CD4-positive, alpha-beta T cell treated with Interleukin-6 for 4 hours (primary cell): ENCODE measurements around the gene NR1H2.
"Not testable (repeated sequence)": the region's sequence is repeated elsewhere in the genome, so short reads cannot be mapped to it uniquely, and the experiment has no call there.

Experiments used
- DNase-seq: peaks from one replicate; pipeline ENCODE4 v3.0.0-alpha.2; 2020; ENCODE audit warnings: mixed read lengths

Gene NR1H2

GRCh38 chr19:50347089-50347581, 29.1 kb upstream of the NR1H2 start:
- not testable (repeated sequence) for DNase-seq

DNA sequence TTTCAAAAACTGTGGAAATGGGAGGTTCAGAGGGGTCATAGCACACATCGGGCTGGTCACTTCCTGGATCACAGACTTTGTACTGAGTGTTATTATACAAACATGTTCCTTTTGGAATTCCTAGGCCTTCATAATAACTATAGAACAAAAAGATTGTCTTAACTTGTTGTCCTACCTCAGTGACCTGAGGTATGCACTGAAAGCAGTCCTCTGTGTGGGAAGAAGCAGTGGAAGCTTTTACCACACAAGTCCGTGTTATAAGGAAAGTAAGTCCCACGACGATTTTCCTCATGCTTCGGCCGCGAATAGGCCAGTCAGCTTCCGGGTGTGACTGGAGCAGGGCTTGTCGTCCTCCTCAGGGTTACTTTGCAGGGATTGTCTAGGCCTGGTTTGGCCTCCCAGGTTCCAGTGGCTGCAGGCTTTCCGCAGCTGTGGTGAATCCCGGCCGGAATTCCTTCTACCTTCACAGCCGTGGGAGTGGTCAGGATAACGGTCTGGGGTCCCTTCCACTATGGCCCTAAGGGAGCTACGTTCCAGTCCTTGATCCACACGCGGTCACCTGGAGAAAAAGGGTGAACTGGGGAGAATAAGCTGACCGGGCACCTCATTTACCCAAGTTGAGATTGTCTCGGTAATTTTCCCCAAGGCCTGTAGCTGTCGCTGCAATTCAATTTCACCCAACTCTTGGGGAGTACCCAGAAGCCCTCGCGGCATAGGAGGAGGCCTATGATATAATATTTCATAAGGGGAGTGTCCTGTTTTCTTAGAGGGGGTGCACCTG, 26.8 kb upstream of the NR1H2 start:
- no peak for DNase-seq

GRCh38 chr19:50352242-50352641, 24.0 kb upstream of the NR1H2 start:
- DNase-seq, result no peak

DNA sequence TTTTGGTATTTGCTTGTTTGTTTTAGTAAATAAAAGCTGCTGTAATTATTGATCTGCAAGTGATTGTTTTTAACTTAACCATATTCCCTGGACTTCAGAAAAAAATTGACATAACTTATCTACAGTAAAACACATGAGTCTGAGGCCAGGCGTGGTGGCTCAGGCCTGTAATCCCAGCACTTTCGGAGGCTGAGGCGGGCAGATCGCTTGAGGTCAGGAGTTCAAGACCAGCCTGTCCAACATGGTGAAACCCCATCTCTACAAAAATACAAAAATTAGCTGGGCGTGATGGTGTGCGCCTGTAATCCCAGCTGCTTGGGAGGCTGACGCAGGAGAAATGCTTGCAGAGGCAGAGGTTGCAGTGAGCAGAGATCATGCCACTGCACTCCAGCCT, 22.8 kb upstream of the NR1H2 start:
- DNase-seq, result not testable (repeated sequence)

- DNase-seq, result no peak
These were observed 19.5 kb upstream of the NR1H2 start for GRCh38 chr19:50356691-50357177.

GRCh38 chr19:50357178-50358100, 18.8 kb upstream of the NR1H2 start:
- peak; percentile 92 for DNase-seq

DNA sequence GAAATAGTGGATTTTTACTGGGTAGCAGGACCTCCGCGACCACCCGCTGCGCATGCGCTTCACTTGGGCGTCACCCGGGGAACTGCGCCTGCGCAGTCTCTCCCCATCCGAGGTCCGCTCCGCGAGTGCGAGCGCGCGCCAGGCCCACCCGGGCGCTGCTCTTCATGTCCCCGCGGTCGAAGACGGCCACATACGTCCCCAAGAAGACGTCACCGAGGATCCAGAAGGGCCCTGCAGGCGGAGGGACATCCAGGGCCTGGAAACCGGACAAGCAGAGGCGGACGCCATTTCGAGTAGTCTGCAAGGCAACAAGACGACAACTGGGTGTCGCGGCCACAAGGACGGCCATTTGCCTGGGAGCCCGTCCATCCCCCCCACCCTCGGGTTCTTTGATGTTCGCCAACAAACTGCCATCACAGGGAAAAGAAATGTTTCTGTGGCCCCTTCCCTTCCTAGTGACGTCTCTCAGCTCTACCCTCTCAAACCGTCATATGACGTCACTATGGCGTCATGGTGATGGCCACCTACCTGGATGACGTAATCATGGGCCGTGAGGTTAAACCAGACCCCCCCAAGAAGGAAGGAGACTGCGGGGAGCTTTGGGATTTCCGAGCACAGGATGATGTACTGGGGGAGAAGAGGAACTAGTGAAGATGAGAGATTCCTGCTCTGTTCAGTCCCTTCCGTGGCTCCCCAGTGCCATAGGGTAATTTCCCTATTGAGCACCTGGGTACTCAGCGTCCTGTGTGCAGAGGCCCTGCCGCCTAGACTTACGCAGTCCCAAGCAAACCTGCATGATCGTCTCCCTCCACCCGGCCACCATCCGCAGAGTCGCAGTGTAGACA, 17.6 kb upstream of the NR1H2 start:
- peak; percentile 83 for DNase-seq

GRCh38 chr19:50359328-50359818, 16.9 kb upstream of the NR1H2 start:
- no peak for DNase-seq

DNA sequence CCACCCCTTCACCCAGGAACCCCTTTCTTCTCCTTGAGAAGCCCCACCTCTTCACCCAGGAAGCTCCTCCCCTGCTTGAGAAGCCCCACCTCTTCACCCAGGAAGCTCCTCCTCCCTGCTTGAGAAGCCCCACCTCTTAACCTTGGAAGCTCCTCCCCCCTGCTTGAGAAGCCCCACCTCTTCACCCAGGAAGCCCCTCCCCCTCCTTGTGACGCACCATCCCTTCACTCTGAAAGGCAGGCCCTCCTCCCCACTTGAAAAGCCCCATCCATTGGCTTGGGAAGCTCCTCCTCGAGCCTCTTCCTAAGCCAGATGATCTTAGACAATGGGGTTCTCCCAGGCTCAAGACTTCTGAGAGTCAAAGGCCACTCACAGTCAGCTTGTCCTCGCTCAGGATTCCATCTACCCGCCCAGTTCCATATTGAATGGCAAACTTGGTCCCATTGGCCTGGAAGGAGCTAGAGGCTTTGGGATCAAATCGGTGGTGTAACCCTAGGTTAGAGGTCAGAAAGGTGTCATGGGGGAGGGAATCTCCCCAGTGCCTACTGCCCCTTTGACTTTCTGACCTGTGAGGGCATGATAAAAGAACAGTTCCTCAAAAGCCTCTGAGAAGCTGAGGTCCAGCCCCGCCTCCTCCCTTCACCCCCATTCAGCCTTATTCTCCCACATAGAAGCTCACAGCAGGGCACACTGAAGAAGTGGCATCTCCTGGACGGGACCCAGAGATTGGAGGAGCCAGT, 14.8 kb upstream of the NR1H2 start:
- DNase-seq, result no peak

DNA sequence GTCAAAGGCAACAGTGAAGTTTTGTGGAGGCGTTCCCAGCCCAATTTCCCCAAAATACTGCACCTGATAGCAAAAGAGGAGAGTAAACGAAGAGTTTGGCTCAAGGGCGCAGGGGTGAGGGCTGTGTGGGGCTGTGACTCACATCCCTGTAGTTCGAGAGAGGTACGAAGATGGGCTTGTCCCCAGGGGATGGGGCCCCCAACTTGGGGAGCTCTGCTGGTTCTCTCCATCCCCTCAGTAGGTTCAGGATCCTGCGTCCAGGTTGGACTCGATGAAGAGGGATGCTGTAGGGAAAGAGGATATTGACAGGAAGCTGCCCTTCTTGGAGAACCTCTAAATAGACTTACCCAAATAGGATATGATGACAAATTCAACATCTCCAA, 14.2 kb upstream of the NR1H2 start:
- no peak for DNase-seq

- peak; percentile 25 for DNase-seq
These were observed 13.4 kb upstream of the NR1H2 start for GRCh38 chr19:50362656-50363424.

GRCh38 chr19:50365434-50366306, 10.6 kb upstream of the NR1H2 start, which contains the start of gene NAPSA:
Gene NAPSA (minus strand): TSS chr19:50365639. CDS start chr19:50365621, 18 bp downstream.
- no peak for DNase-seq

- peak; percentile 82 for DNase-seq
These were observed 7.3 kb upstream of the NR1H2 start for GRCh38 chr19:50368649-50369570.

DNA sequence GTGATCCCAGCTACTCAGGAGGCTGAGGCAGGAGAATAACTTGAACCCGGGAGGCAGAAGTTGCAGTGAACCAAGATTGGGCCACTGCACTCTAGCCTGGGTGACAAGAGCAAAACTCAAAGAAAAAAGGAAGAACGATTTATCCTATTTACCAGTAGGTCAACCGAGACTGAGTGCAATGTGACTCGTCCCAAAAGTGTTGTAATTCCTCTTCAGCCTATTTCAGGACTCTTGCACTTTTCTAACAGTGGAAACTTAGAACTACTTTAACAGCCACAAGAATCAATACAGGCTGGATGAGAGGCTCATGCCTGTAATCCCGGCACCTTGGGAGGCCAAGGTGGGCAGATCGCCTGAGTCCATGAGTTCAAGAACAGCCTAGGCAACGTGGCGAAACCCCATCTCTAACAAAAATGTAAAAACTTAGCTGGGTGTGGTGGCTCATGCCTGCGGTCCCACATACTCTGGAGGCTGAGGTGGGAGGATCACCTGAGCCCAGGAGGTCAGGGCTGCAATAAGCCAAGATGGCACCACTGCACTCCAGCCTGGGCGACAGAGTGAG, 4.3 kb upstream of the NR1H2 start:
- DNase-seq, result no peak

- peak; percentile 68 for DNase-seq
These were observed 799 bp downstream of the NR1H2 start for GRCh38 chr19:50377051-50377461.

GRCh38 chr19:50377517-50377916, 1.3 kb downstream of the NR1H2 start:
- DNase-seq, result no peak

DNA sequence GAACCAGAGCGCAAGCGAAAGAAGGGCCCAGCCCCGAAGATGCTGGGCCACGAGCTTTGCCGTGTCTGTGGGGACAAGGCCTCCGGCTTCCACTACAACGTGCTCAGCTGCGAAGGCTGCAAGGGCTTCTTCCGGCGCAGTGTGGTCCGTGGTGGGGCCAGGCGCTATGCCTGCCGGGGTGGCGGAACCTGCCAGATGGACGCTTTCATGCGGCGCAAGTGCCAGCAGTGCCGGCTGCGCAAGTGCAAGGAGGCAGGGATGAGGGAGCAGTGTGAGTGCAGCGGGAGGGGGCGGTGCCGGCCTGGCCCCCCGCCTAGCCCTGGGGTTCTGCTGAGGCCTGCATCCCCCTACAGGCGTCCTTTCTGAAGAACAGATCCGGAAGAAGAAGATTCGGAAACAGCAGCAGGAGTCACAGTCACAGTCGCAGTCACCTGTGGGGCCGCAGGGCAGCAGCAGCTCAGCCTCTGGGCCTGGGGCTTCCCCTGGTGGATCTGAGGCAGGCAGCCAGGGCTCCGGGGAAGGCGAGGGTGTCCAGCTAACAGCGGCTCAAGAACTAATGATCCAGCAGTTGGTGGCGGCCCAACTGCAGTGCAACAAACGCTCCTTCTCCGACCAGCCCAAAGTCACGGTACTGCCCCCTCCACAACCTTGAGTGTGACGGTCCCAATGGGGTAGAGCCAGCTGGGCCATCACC, 2.1 kb downstream of the NR1H2 start:
- DNase-seq, result no peak

DNA sequence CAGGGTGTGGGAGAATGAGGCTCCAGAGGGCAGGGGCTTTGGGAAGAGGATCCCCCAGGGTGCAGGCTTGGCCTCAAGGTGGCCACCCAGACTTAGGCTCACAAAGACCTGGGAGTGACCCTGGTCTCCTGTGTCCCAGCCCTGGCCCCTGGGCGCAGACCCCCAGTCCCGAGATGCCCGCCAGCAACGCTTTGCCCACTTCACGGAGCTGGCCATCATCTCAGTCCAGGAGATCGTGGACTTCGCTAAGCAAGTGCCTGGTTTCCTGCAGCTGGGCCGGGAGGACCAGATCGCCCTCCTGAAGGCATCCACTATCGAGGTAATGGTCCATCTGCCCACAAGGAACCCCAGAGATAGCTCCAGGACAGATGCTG, 2.6 kb downstream of the NR1H2 start:
- no peak for DNase-seq
